NB4 (cell line): ENCODE measurements around the gene DCDC2.

Experiments
- POLR2A ChIP-seq: IDR thresholded peaks from 2 replicates; pipeline ENCODE4 v1.6.1; 2011; ENCODE audit warnings: mild to moderate bottlenecking; ENCODE audit not compliant: insufficient read length; ENCODE audit errors: extremely low read depth
- TF ChIP-seq, protein P1 (sequence below): IDR thresholded peaks from one replicate; pipeline ENCODE4 v1.5.1; 2012; ENCODE audit warnings: low read depth, low read length
- TF ChIP-seq, protein P2 (sequence below): IDR thresholded peaks from 2 replicates; pipeline ENCODE4 v1.6.1; 2011; ENCODE audit warnings: low read depth, low read length

- TF ChIP-seq POLR2A, result no peak
- TF ChIP-seq, protein P1, sequence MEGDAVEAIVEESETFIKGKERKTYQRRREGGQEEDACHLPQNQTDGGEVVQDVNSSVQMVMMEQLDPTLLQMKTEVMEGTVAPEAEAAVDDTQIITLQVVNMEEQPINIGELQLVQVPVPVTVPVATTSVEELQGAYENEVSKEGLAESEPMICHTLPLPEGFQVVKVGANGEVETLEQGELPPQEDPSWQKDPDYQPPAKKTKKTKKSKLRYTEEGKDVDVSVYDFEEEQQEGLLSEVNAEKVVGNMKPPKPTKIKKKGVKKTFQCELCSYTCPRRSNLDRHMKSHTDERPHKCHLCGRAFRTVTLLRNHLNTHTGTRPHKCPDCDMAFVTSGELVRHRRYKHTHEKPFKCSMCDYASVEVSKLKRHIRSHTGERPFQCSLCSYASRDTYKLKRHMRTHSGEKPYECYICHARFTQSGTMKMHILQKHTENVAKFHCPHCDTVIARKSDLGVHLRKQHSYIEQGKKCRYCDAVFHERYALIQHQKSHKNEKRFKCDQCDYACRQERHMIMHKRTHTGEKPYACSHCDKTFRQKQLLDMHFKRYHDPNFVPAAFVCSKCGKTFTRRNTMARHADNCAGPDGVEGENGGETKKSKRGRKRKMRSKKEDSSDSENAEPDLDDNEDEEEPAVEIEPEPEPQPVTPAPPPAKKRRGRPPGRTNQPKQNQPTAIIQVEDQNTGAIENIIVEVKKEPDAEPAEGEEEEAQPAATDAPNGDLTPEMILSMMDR, result no peak
- TF ChIP-seq, protein P2, sequence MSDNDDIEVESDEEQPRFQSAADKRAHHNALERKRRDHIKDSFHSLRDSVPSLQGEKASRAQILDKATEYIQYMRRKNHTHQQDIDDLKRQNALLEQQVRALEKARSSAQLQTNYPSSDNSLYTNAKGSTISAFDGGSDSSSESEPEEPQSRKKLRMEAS, result no peak
Observed at GRCh38 chr6:24245275-24245674, 112.6 kb downstream of the DCDC2 start.
